ENCODE data around the gene ANKS6.

GRCh38 chr9:98807814-98808195 lies 11.4 kb upstream of the ANKS6 start:
- no peak for TF ChIP-seq CTCF (IDR thresholded peaks at IDR 0.05)
- TF ChIP-seq POLR2A (IDR thresholded peaks at IDR 0.05): no peak

Measured in breast epithelium (tissue), 3 donors.